Neuronal stem cell (in vitro differentiated cells): Measurements from ENCODE around the gene FAT2.
"Not testable (repeated sequence)": the region's sequence is repeated elsewhere in the genome, so short reads cannot be mapped to it uniquely, and the experiment has no call there.

Experiments
- DNase-seq: peaks from one replicate; pipeline ENCODE4 v3.0.0-alpha.2; 2013; ENCODE audit warnings: low spot score
- H2AFZ ChIP-seq: one replicate; pipeline ENCODE4 v1.6.1; 2013; ENCODE audit warnings: mild to moderate bottlenecking, low read length, inconsistent platforms
- H2AK5ac ChIP-seq: 2 replicates; pipeline ENCODE4 v1.6.1; 2013; ENCODE audit warnings: low read depth, mild to moderate bottlenecking, inconsistent platforms, low read length, moderate library complexity, mixed read lengths
- H2BK120ac ChIP-seq: 2 replicates; pipeline ENCODE4 v1.6.1; 2013; ENCODE audit warnings: low read depth, mild to moderate bottlenecking, inconsistent platforms, low read length, moderate library complexity, mixed read lengths
- H2BK12ac ChIP-seq: one replicate; pipeline ENCODE4 v1.6.1; 2013; ENCODE audit warnings: low read length, inconsistent platforms
- H2BK15ac ChIP-seq: 2 replicates; pipeline ENCODE4 v1.6.1; 2013; ENCODE audit warnings: mild to moderate bottlenecking, low read length, inconsistent platforms, mixed read lengths
- H2BK5ac ChIP-seq: one replicate; pipeline ENCODE4 v1.6.1; 2013; ENCODE audit warnings: inconsistent platforms, mild to moderate bottlenecking, low read length, moderate library complexity
- H3K14ac ChIP-seq: one replicate; pipeline ENCODE4 v1.6.1; 2013; ENCODE audit warnings: low read length, inconsistent platforms
- H3K18ac ChIP-seq: 2 replicates; pipeline ENCODE4 v1.6.1; 2013; ENCODE audit warnings: low read length, inconsistent platforms
- H3K23ac ChIP-seq: 2 replicates; pipeline ENCODE4 v1.6.1; 2013; ENCODE audit warnings: low read depth, mild to moderate bottlenecking, mixed read lengths, low read length, inconsistent platforms; ENCODE audit not compliant: poor library complexity
- H3K27ac ChIP-seq: replicated peaks from 3 replicates; pipeline ENCODE4 v1.5.1; 2013; ENCODE audit warnings: low read length, inconsistent platforms
- H3K27me3 ChIP-seq, 3 experiments: 2 replicates each; pipeline ENCODE4 v1.6.1; 2013; ENCODE audit warnings: low read length in 3 of 3, mild to moderate bottlenecking in 2 of 3, inconsistent platforms in 1 of 3, low read depth in 1 of 3, mixed read lengths in 1 of 3, moderate library complexity in 1 of 3; ENCODE audit not compliant: control insufficient read depth in 3 of 3, insufficient read depth in 3 of 3
- H3K36me3 ChIP-seq, 2 donors: replicated peaks in 1 of 2; 2 replicates each; pipeline ENCODE4 v1.6.1; 2013; ENCODE audit warnings: low read length in 2 of 2; ENCODE audit not compliant: control insufficient read depth in 2 of 2, insufficient read depth in 2 of 2
- H3K4ac ChIP-seq: 2 replicates; pipeline ENCODE4 v1.6.1; 2013; ENCODE audit warnings: inconsistent platforms, mild to moderate bottlenecking, low read length, moderate library complexity
- H3K4me1 ChIP-seq, 2 donors: 1 replicate in 1 of 2; 2 replicates in 1 of 2; pipeline ENCODE4 v1.6.1; 2013; ENCODE audit warnings: low read length in 2 of 2, low read depth in 1 of 2; ENCODE audit not compliant: control insufficient read depth in 2 of 2, insufficient read depth in 1 of 2
- H3K4me2 ChIP-seq: one replicate; pipeline ENCODE4 v1.6.1; 2013; ENCODE audit warnings: mild to moderate bottlenecking, low read length, inconsistent platforms; ENCODE audit not compliant: insufficient read depth, poor library complexity, severe bottlenecking
- H3K4me3 ChIP-seq, 2 donors: 2 replicates each; pipeline ENCODE4 v1.5.1; 2013; ENCODE audit warnings: low read length in 2 of 2, mild to moderate bottlenecking in 2 of 2, inconsistent platforms in 1 of 2, moderate library complexity in 1 of 2
- H3K79me1 ChIP-seq: one replicate; pipeline ENCODE4 v1.6.1; 2013; ENCODE audit warnings: low read depth, mild to moderate bottlenecking, inconsistent platforms, low read length, moderate library complexity
- H3K9ac ChIP-seq: one replicate; pipeline ENCODE4 v1.6.1; 2013; ENCODE audit warnings: mild to moderate bottlenecking, low read depth, low read length, inconsistent platforms; ENCODE audit not compliant: poor library complexity
- H3K9me3 ChIP-seq, 2 donors: replicated peaks in 1 of 2; 2 replicates each; pipeline versions ENCODE3 to v1.6.1; 2013; ENCODE audit warnings: low read length in 2 of 2, mild to moderate bottlenecking in 2 of 2, inconsistent platforms in 1 of 2, low read depth in 1 of 2, mixed read lengths in 1 of 2, moderate library complexity in 1 of 2; ENCODE audit not compliant: control insufficient read depth in 2 of 2, insufficient read depth in 1 of 2
- H4K8ac ChIP-seq: one replicate; pipeline ENCODE4 v1.6.1; 2013; ENCODE audit warnings: low read depth, mild to moderate bottlenecking, inconsistent platforms, low read length, moderate library complexity
- H4K91ac ChIP-seq: one replicate; pipeline ENCODE4 v1.6.1; 2013; ENCODE audit warnings: low read length, low read depth, mild to moderate bottlenecking, inconsistent platforms; ENCODE audit not compliant: poor library complexity
- WGBS, 2 donors: extraction: QIAGEN DNeasy Blood & Tissue Kit; methylation state at CpG; one replicate each; pipeline ENCODE4 v1.1.7; 2013; ENCODE audit warnings: missing lambda C conversion rate in 2 of 2, mixed read lengths in 1 of 2; ENCODE audit not compliant: insufficient read length in 2 of 2, insufficient replicate concordance in 1 of 2; ENCODE audit errors: extremely low coverage in 2 of 2; 5-methylcytosine and 5-hydroxymethylcytosine counted together

The FAT2 gene

GRCh38 chr5:151587796-151588555 lies 3.2 kb downstream of the FAT2 start:
- Histone ChIP-seq H3K4me1 (peaks cover 0 to 5% of the 10 kb centered on the region in 2 donors), H2BK120ac (no peak overlapping the region), H3K36me3 (no peaks in the 10 kb centered on the region), H4K91ac (no peak overlapping the region), H2BK12ac (no peak overlapping the region), H3K9me3 (no peaks in the 10 kb centered on the region), H3K27me3 (peaks cover 0 to 48% (median 0%) of the 10 kb centered on the region in 3 experiments), H2BK5ac (no peak overlapping the region), H2AFZ (no peak overlapping the region), H2AK5ac (no peak overlapping the region), H3K79me1 (no peaks in the 10 kb centered on the region), H3K18ac (peak overlapping the region; percentile 41), H3K23ac (no peak overlapping the region), H2BK15ac (no peak overlapping the region), H3K14ac (no peak overlapping the region), H3K27ac (no peak overlapping the region), H3K4ac (no peak overlapping the region), H3K4me2 (no peak overlapping the region), H3K4me3 (no peak overlapping the region), H4K8ac (no peak overlapping the region), H3K9ac (no peak overlapping the region)
- no CpG with 5 or more reads among the region's 5 CpGs for WGBS, 2 donors
- no peak for DNase-seq

- no peaks in the 10 kb centered on the region for H3K79me1 ChIP-seq
- H2BK15ac ChIP-seq: no peak overlapping the region
- no peak overlapping the region for H2BK12ac ChIP-seq
- H3K27me3 ChIP-seq: peaks cover 0 to 31% (median 0%) of the 10 kb centered on the region in 3 experiments
- no peak overlapping the region for H3K9ac ChIP-seq
- H3K4me1 ChIP-seq: peaks cover 0 to 1% of the 10 kb centered on the region in 2 donors
- WGBS, 2 donors: no CpG with 5 or more reads among the region's 10 CpGs
- no peak overlapping the region for H2BK5ac ChIP-seq
- peak overlapping the region; percentile 68 for H3K18ac ChIP-seq
- H3K9me3 ChIP-seq: no peaks in the 10 kb centered on the region
- H3K4ac ChIP-seq: no peak overlapping the region
- H3K4me3 ChIP-seq: no peak overlapping the region
- no peak overlapping the region for H3K27ac ChIP-seq
- no peak overlapping the region for H3K4me2 ChIP-seq
- H3K36me3 ChIP-seq: no peaks in the 10 kb centered on the region
- no peak for DNase-seq
- no peak overlapping the region for H2AFZ ChIP-seq
- H3K14ac ChIP-seq: no peak overlapping the region
- H2AK5ac ChIP-seq: peak overlapping the region; percentile 53
- peak overlapping the region; percentile 38 for H4K91ac ChIP-seq
- no peak overlapping the region for H4K8ac ChIP-seq
- H3K23ac ChIP-seq: peak overlapping the region; percentile 37
- no peak overlapping the region for H2BK120ac ChIP-seq
Observed at GRCh38 chr5:151585970-151586369, 5.2 kb downstream of the FAT2 start.

GRCh38 chr5:151585344-151585743 lies 5.8 kb downstream of the FAT2 start:
- no CpG with 5 or more reads among the region's 4 CpGs for WGBS, 2 donors
- H3K36me3 ChIP-seq, H2BK12ac ChIP-seq: not testable (repeated sequence)

GRCh38 chr5:151584057-151584937 lies 6.8 kb downstream of the FAT2 start:
- no peaks in the 10 kb centered on the region for H3K4me1 ChIP-seq
- no peak overlapping the region for H3K27ac ChIP-seq
- H3K27me3 ChIP-seq: peaks cover 0 to 20% (median 0%) of the 10 kb centered on the region in 3 experiments
- no peak overlapping the region for H3K4me2 ChIP-seq
- no peak overlapping the region for H3K4ac ChIP-seq
- no peak for DNase-seq
- no peak overlapping the region for H2BK5ac ChIP-seq
- no peak overlapping the region for H3K14ac ChIP-seq
- no peaks in the 10 kb centered on the region for H3K79me1 ChIP-seq
- no peak overlapping the region for H2BK15ac ChIP-seq
- no peak overlapping the region for H2AK5ac ChIP-seq
- no peak overlapping the region for H3K4me3 ChIP-seq
- H3K9ac ChIP-seq: no peak overlapping the region
- no peak overlapping the region for H4K8ac ChIP-seq
- WGBS, 2 donors: no CpG with 5 or more reads among the region's 14 CpGs
- H3K18ac ChIP-seq: no peak overlapping the region
- H3K23ac ChIP-seq: no peak overlapping the region
- H2BK12ac ChIP-seq: no peak overlapping the region
- no peak overlapping the region for H2BK120ac ChIP-seq
- H3K36me3 ChIP-seq: no peaks in the 10 kb centered on the region
- H4K91ac ChIP-seq: no peak overlapping the region
- no peak overlapping the region for H2AFZ ChIP-seq
- no peaks in the 10 kb centered on the region for H3K9me3 ChIP-seq

More at GRCh38 chr5:151585344-151585743, 5.8 kb downstream of the FAT2 start:
- H3K27me3 ChIP-seq: peaks cover 0 to 25% (median 0%) of the 10 kb centered on the region in 3 experiments
- H3K79me1 ChIP-seq, H3K27ac ChIP-seq, H2BK120ac ChIP-seq, H3K4ac ChIP-seq, H3K9me3 ChIP-seq, H3K4me3 ChIP-seq, H3K9ac ChIP-seq, H3K23ac ChIP-seq, H3K4me2 ChIP-seq, H4K8ac ChIP-seq, H2AK5ac ChIP-seq, H3K14ac ChIP-seq, H3K18ac ChIP-seq, H2BK5ac ChIP-seq, H4K91ac ChIP-seq, H3K4me1 ChIP-seq, DNase-seq, H2AFZ ChIP-seq, H2BK15ac ChIP-seq: not testable (repeated sequence)
